Heart left ventricle (tissue), 13 donors: ENCODE measurements around the gene VEZF1.

Experiments used
- CTCF ChIP-seq, 12 donors: fragments of 200-600 bp; sonication (generic) in 4 of 12; IDR thresholded peaks; one replicate each; pipeline versions ENCODE4 v1.5.0 to v1.8.0; 2018 to 2022; ENCODE audit warnings: antibody characterized with exemption in 12 of 12, mild to moderate bottlenecking in 5 of 12
- POLR2A ChIP-seq, 2 donors: fragments of 450-650 bp; IDR thresholded peaks; one replicate each; pipeline ENCODE4 v1.6.1; 2017; ENCODE audit warnings: antibody characterized with exemption in 2 of 2, mild to moderate bottlenecking in 2 of 2, moderate library complexity in 2 of 2
- donor health status: ischemic (EF 13 %, LVEDD 7.1; RV severe dilation, severe dysfunction).
- donor health status: DM: no; HTN: yes; CAD: no.
- donor health status: DM: no; HTN: no; CAD: no.
- donor health status: ischemic (EF 25% LVEDD 6.9; RV normal size, moderate dysfunction).
- donor health status: ischemic (EF 25% LVEDD 5.7; RV mildly dilated, moderate dysfunction).
- donor health status: ischemic (EF 35%, LVEDD 5.7; RV mildly dilated, moderate dysfunction).
- donor health status: nonischemic (EF 11% LVEDD 7.7; RV severe dilation, severe dysfunction).
- donor health status: DM: yes; HTN: yes; CAD: no.
- donor health status: PGD.
- donor health status: ischemic (EF 29% LVEDD 5.4; RV normal size, mild dysfunction).
- donor health status: nonischemic (EF 23%, LVEDD 6.1; RV moderate dilation, normal function).

- no peak for TF ChIP-seq POLR2A (IDR thresholded peaks at IDR 0.05)
- TF ChIP-seq CTCF (IDR thresholded peaks at IDR 0.05): no peak
Observed at GRCh38 chr17:58006560-58006923, 18.5 kb upstream of the VEZF1 start.
